ENCODE data around the gene GALNS. TPM values are rescaled to one million over a fixed set of nuclear protein-coding genes. Genes with fewer than 3 reads are reported as not detected.
A peak's percentile ranks its signal among the peaks of the same experiment; 100 is the strongest.

GALNS gene
- total RNA-seq, 2 experiments from 2014 or later, result 50.9 to 51.8 TPM

DNA sequence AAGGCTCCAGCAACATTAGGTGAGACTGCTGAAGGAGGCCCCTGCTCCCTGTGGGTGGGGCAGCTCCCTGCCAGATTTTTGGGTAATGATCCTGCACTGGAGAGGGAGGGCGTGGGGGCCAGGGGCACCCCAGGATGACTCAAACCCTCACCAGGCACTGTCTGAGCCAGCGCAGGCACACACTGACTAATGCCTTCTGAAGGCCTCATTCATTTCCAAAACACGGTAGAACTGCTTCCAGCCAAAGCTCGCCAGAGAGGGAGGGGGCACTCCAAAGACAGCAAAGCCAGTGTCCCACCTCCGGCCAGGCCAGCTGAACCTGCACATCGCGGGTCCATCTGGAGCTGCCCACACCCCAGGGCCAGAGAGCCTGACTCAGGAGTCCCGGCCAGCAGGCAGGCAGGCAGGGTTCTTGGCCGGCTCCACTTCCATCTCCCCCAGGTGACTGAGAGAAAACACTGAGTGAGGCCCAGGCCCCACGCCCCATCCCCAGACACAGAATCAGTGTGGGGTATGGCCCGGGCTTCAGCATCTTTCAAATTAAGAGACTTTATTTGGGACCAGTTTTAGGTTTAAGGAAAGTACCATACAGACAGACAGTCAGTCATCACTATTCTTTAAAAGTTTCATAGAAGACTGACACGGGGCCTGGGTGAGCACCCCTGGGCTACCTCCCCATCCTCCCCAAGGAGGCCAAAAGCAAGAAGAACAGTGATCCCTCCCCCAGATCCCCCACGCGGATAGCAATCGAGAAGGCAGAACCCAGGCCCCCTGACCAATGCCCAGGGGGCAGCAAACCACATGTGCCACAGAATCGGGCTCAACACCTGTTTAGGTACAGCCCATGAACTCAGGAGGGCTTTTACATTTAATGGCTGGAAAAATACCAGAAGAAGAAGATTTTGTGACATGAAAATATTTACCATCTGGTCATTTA, 74.0 kb downstream of the GALNS start:
- Mint-ChIP-seq H3K4me3 (peak overlapping the region; percentile 75), H3K27me3 (no peaks in the 10 kb centered on the region), H3K27ac (peak overlapping the region; percentile 76), H3K4me1 (peaks cover 37% of the 10 kb centered on the region), H3K36me3 (no peaks in the 10 kb centered on the region), H3K9me3 (no peaks in the 10 kb centered on the region)
- no peak for DNase-seq
- POLR2A ChIA-PET, result interaction anchor here (0.7 to 2.4 kb wide), 9 partner anchors 18 to 435 kb away, joined by 3 to 13 read pairs (median 5); partner anchors contain the start of genes APRT, CDT1 and ZNF778
- no peak for ATAC-seq (ENCODE audit: low read depth)

DNA sequence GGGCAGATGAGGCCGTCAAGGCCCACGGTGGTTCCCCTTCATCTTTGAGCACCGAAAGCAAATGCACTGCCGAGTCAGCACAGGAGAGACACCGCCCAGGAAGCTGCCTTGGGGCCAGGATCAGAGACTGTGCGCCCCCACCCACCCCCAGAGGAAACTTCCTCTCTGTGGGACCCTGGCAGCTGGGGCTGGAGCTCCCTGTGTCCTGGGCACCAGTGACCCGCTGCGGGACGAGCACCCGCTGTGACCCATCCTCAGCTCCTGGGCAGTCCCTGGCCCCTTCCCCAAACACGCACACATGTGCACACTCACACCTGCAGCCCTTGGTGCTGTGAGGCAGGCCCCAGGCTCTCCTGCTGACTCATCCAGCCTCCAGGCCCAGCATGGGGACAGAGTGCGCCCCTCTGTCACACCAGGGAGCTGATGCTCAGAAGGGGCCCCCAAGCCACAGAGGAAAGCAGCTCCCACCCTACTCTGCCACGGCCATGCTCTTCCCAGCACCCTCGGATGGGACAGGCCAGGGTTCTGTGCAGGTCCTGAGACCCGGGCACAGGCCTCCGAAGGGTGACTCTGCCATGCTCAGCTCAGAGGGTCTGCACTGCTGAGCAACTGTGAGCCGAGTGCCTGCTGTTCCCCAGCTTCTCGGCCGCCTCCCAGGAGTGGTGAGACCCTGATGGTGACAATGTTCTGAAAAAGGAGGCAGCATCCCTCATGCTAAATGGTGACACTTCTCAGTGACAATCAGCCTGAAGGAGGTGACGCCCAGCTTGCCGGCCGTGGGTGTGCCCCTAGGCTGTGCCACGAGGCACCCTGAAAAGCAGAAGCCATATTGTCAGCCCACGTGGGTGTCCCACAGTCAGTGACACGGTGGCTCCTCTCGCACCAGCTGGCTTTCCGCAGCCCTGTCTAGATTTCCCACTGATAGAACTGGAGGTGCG, 75.3 kb downstream of the GALNS start:
- POLR2A ChIA-PET, result interaction anchor here (1.2 to 2.6 kb wide), 13 partner anchors 13 to 77 kb away, joined by 3 to 31 read pairs (median 4); partner anchors contain the start of genes APRT, CDT1 and TRAPPC2L
- no peaks in the 10 kb centered on the region for H3K9me3 Mint-ChIP-seq
- peak overlapping the region; percentile 75 for H3K4me3 Mint-ChIP-seq
- H3K36me3 Mint-ChIP-seq, result no peaks in the 10 kb centered on the region
- ATAC-seq (ENCODE audit: low read depth), result peak; percentile 70
- no peaks in the 10 kb centered on the region for H3K27me3 Mint-ChIP-seq
- peaks cover 37% of the 10 kb centered on the region for H3K4me1 Mint-ChIP-seq
- DNase-seq, result peak; percentile 70
- H3K27ac Mint-ChIP-seq, result peak overlapping the region; percentile 76

DNA sequence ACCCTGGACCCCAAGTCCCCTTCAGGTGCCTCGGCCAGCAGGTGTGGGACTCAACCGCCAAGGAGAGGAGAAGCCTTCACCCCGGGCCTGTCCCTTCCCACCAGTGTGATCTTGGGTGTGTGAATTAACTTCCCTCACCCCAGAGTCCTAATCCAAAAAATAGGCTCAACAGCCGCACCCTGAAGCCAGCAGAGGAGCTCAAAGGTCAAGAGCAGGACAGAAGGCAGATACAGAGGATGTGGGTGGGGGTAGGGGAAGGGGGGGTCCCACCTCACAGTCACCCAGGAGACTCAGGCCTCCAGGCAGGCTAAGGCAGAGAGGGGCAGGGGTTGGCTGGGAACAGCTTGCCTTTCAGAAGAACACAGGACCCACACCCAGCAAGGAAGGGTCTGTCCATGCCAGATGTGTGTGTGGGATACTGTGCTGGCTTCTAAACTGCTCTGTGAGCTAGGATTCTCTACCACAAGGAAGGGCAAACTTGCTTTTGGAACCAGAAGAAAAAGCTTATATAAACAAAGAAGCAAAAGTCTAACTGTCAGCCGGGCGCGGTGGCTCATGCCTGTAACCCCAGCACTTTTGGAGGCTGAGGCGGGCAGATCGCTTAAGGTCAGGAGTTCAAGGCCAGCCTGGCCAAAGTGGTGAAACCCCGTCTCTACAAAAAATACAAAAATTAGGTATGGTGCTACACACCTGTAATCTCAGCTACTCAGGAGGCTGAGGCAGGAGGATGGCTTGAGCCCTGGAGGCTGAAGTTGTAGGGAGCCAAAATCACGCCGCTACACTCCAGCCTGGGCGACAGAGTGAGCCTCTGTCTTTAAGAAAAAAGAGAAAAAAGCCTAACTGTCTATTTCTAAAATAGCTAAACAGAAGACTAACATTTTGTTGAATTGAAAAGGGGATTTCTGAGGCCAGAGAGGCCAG, 76.3 kb downstream of the GALNS start:
- Mint-ChIP-seq H3K4me3 (peak overlapping the region; percentile 75), H3K27ac (peak overlapping the region; percentile 76), H3K4me1 (peaks cover 37% of the 10 kb centered on the region), H3K36me3 (no peaks in the 10 kb centered on the region), H3K9me3 (no peaks in the 10 kb centered on the region), H3K27me3 (no peaks in the 10 kb centered on the region)
- no peak for ATAC-seq (ENCODE audit: low read depth)
- DNase-seq, result no peak
- POLR2A ChIA-PET, result interaction anchor here (1.1 to 2.6 kb wide), 13 partner anchors 12 to 77 kb away, joined by 3 to 31 read pairs (median 4); partner anchors contain the start of genes APRT, CDT1 and TRAPPC2L

DNA sequence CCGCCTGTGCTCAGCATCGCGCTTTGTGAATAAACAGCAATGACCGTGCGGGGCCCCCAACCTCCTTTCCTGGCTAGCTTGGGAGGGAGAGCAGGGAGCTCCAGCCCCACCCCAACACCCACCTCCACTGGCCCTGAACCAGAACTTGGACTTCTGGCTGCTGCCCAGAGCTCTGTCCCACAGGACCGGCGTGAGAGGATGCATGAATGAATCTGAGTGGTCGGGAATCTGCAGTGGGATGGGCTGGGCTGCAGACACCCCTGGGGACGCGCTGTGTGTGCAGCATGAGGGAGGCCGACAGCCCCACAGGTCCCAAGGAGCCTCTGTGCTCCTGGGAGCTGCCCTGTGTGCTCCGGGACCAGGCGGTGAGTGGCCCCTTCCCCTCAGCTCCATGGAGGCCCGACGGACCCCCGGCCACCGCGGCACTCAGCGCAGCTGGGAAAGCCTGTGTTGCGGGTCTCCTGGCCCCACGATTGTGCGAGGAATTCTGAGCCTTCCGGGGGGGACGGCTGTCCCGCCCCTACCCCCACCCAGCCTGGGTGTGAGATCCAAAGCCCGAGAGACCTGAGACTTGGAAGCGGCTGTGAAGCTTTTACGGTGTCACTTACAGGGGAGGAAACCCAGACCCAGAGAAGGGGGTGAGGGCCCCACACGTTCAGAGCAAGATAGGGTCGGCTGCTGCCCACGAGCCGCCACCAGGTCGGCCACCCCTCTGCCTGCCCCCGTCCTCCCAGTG, 77.2 kb downstream of the GALNS start:
- ATAC-seq (ENCODE audit: low read depth), result no peak
- DNase-seq, result no peak
- Mint-ChIP-seq H3K27me3 (no peaks in the 10 kb centered on the region), H3K4me3 (no peak overlapping the region), H3K27ac (peak overlapping the region; percentile 76), H3K36me3 (no peaks in the 10 kb centered on the region), H3K4me1 (peaks cover 37% of the 10 kb centered on the region), H3K9me3 (no peaks in the 10 kb centered on the region)
- POLR2A ChIA-PET, result interaction anchor here (0.6 to 2.6 kb wide), 6 partner anchors 12 to 33 kb away, joined by 3 to 31 read pairs (median 4); partner anchors contain the start of gene APRT

DNA sequence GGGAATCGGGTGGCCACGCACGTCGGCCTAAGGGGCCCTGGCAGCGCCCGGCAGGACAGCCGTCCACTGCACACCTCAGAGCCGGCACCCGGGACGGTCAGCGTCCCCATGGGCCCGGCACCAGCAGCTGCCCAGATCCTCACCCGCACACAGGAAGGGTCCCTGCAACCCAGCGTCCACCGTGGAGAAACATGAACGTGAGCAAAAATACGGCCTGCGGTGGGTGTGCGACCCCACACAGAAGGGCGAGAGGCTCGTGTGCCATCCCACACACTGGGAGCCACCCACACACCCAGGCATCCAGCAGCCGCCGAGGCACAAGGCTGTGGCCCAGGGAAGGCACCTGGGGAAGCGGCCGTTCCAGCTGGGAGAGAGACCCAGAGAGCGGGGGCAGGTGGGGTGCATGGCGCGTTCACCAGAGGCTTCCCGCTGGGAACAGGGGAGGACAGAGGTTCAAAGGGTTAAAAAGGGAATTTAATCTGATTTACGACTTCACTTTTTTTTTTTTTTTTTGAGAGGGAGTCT, 78.1 kb downstream of the GALNS start:
- Mint-ChIP-seq H3K4me1 (peaks cover 36% of the 10 kb centered on the region), H3K36me3 (no peaks in the 10 kb centered on the region), H3K4me3 (no peak overlapping the region), H3K27ac (no peak overlapping the region), H3K27me3 (no peaks in the 10 kb centered on the region), H3K9me3 (no peaks in the 10 kb centered on the region)
- DNase-seq, result no peak
- ATAC-seq (ENCODE audit: low read depth), result no peak
- POLR2A ChIA-PET, result no interaction called here

DNA sequence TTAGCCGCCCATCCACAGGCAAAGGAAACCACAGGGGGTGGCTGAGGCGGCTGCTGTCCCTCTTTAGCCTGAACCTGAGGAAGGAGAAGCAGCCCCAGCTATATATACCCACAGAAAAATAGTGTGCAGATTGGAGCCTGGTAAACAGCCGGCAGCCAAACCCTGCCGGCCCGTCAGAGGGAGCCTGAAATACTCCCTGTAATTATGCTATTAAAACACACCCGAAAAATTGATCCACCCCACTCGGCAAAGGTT, 78.5 kb downstream of the GALNS start:
- Mint-ChIP-seq H3K4me3 (no peak overlapping the region), H3K9me3 (no peaks in the 10 kb centered on the region), H3K36me3 (no peaks in the 10 kb centered on the region), H3K27ac (no peak overlapping the region), H3K4me1 (peaks cover 33% of the 10 kb centered on the region), H3K27me3 (no peaks in the 10 kb centered on the region)
- ATAC-seq (ENCODE audit: low read depth), result no peak
- POLR2A ChIA-PET, result no interaction called here
- DNase-seq, result no peak

DNA sequence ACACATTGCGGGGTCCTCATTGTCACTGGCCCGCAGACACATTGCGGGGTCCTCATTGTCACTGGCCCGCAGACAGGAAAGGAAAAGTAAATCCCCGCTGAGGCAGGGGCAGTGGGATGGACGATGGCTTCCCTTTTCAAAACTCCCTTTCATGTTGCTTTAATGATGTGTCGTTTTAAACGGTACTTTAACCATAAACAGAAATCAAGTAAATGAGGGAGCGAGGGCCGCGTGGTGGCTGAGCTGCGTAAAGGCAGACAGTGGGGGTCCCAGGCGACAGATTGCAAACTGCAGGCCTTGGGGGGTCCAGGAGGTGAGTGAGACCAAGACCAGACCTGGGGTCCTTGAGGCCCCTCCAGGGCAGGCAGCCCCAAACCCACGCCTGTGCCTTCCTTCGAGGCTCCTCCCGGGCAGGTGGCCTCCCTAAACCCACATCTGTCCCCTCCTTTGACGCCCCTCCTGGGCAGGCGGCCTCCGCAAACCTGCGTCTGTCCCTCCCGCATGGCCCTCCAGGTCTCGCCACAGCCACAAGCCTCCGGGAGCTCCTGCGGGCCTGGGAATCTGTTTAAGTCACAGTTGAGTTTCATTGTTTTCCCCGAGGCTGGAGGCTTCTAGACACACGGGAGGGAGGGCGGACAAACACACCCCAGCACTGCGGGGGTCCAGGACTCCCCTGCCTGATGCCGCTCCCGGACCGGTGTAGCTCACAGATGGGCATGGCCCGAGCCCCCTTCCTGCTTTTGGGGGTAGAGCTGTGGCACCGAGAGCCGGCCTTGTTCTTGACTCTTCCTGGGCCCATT, 79.1 kb downstream of the GALNS start:
- ATAC-seq (ENCODE audit: low read depth), result no peak
- H3K27me3 Mint-ChIP-seq, result no peaks in the 10 kb centered on the region
- no peak for DNase-seq
- H3K4me1 Mint-ChIP-seq, result peaks cover 28% of the 10 kb centered on the region
- no peaks in the 10 kb centered on the region for H3K9me3 Mint-ChIP-seq
- H3K36me3 Mint-ChIP-seq, result no peaks in the 10 kb centered on the region
- no peak overlapping the region for H3K27ac Mint-ChIP-seq
- POLR2A ChIA-PET, result no interaction called here
- no peak overlapping the region for H3K4me3 Mint-ChIP-seq

DNA sequence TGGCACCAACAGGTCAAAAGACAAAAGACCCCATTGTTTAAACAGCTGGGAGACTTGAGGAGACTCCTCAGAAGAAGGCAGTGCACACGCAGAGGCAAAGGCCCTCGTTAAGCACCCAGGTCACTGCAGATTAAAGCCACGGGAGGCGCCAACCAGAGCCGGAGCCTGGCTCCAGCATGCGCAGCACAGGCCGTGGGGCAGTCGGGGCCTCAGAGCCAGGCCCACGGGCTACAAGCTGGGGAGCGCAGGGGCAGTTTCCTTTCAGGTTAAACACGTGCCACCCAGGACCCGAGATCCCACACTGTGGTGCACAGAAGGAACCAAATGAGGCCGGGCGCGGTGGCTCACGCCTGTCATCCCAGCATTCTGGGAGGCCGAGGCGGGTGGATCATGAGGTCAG, 80.9 kb downstream of the GALNS start:
- no peaks in the 10 kb centered on the region for H3K36me3 Mint-ChIP-seq
- no peak overlapping the region for H3K4me3 Mint-ChIP-seq
- no peak overlapping the region for H3K27ac Mint-ChIP-seq
- H3K9me3 Mint-ChIP-seq, result no peaks in the 10 kb centered on the region
- ATAC-seq (ENCODE audit: low read depth) (no peak), DNase-seq (no peak)
- no peaks in the 10 kb centered on the region for H3K27me3 Mint-ChIP-seq
- POLR2A ChIA-PET, result interaction anchor here (0.9 kb wide), 1 partner anchor 9 kb away, joined by 3 read pairs; the partner anchor contains the start of gene PIEZO1
- H3K4me1 Mint-ChIP-seq, result peaks cover 13% of the 10 kb centered on the region

DNA sequence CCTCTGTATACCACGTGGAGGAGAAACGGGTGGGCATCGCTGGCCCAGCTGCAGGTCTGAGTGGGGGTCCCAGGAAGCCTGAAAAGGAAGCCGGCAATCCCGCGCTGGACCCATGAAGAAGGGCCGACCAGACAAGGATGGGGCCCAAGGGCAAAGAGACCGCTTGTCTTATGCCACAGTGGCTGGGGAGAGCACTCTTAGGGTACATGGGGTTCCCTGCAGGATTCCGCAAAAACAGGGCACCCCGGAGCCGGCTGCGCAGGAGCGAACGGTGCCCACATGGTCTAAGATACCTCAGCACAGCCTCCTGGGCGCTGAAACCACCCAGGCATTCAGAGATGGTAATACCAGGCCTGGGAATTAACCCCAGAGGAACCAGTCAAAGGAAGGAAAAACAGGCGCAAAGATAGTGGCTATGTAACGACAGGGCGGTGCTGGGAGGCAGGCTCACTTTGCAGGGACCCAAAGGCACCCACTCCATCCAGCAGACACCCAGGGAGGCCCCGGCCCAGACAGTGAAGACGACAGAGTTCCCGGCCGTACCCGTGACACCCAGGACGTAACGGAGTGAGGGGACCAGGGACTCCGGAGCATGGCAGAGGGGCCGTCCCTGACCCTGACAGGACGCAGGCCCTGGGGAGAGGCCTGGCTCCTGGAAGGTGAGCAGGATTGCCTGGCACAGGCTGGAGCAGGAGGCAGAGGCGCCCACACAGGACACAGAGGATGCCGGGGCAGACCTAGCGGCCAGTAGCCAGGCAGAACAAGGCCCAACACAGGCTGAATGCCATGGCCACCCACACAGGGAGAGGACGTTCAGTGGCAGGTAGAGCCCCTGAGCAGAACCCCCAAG, 82.0 kb downstream of the GALNS start:
- no peaks in the 10 kb centered on the region for H3K27me3 Mint-ChIP-seq
- H3K9me3 Mint-ChIP-seq, result no peaks in the 10 kb centered on the region
- ATAC-seq (ENCODE audit: low read depth) (no peak), DNase-seq (no peak)
- H3K4me1 Mint-ChIP-seq, result peaks cover 6% of the 10 kb centered on the region
- no peak overlapping the region for H3K4me3 Mint-ChIP-seq
- no peak overlapping the region for H3K27ac Mint-ChIP-seq
- H3K36me3 Mint-ChIP-seq, result no peaks in the 10 kb centered on the region
- POLR2A ChIA-PET, result no interaction called here

DNA sequence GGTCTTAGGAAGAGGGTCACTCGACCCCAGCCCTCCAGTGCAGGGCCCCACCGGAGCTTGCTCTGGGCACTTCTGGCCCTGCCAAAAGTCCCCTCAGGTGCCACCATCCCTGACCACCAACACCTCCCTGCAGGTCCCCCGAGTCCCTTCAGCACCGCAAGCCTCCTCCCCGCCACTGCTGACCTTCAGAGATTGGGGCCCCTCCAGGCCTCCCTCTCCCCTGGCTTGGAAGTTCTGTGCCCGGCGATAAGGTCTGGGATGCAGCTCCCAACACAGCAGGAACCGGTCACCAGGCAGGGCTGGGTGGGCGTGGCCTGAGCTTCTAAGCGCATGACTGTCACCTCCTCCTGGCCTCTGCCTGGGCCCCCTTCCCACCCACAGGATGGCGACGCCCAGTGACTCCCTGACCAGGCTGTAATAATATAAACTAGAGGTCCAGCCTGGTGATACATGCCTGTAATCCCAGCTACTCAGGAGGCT, 82.9 kb downstream of the GALNS start:
- no peaks in the 10 kb centered on the region for H3K27me3 Mint-ChIP-seq
- ATAC-seq (ENCODE audit: low read depth) (no peak), DNase-seq (no peak)
- POLR2A ChIA-PET, result no interaction called here
- no peaks in the 10 kb centered on the region for H3K36me3 Mint-ChIP-seq
- H3K27ac Mint-ChIP-seq, result no peak overlapping the region
- peaks cover 9% of the 10 kb centered on the region for H3K4me1 Mint-ChIP-seq
- no peaks in the 10 kb centered on the region for H3K9me3 Mint-ChIP-seq
- no peak overlapping the region for H3K4me3 Mint-ChIP-seq

All from activated naive CD8-positive, alpha-beta T cell treated with anti-CD3 and anti-CD28 coated beads, Interleukin-2, amount 10 ng/mL, durations not matched to agents 7 days and 5 days (primary cell).